Erythroblast (primary cell): Measurements from ENCODE around the gene HS6ST2.

ENCODE experiments used
- DNase-seq, 2 experiments: peaks; one replicate each; lab custom pipeline; 2025; lab: John Stamatoyannopoulos, UW
- GATA1 ChIP-seq: IDR thresholded peaks from 2 replicates; pipeline ENCODE4 v1.6.1; 2011; ENCODE audit warnings: low read depth, mild to moderate bottlenecking, control low read depth, low read length, moderate library complexity
- POLR2A ChIP-seq: IDR thresholded peaks from 2 replicates; pipeline ENCODE4 v1.6.1; 2011; ENCODE audit warnings: mild to moderate bottlenecking, low read length

HS6ST2 gene

DNA sequence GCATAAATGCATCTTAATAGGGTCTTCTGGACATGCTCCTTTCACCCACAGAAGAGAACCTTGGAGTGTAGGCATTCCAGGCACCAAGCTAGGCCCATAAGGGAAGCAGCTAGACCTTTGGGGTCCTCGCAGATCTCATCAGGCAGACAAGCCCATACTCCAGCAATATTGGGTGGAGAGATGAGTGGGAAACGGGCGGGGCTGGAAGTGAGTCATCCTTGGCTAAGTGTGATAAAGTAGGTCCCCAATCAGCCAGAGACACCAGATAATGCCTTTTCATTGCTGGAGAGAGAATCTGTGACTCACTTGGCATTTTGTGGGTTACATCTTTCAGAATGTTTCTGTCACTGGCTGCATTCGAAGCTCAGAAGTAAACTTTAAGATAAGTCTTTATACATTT, 336.3 kb downstream of the HS6ST2 start:
- DNase-seq, result peak; percentile 86 to 87
- no peak for TF ChIP-seq GATA1
- no peak for TF ChIP-seq POLR2A

DNA sequence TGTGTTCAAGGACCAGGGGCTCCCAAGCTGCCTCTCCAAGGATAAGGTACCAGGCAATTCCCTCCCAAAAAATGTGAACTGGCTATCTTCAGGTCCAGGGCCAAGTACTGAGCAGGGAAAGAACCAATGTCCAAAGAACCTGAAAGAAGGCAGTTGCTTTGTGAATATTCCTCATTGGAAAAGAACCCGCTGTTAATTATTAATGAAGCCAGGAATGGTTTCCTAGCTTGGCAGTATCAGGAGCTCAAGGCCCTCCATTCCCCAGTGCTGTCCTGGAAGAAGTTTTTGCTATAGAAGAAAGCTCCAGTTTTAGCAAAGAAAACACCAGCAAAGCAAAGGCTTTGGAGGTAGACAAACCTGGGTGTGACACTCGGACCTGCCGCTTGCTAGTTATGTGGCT, 339.6 kb downstream of the HS6ST2 start:
- no peak for DNase-seq
- no peak for TF ChIP-seq POLR2A
- TF ChIP-seq GATA1, result no peak

DNA sequence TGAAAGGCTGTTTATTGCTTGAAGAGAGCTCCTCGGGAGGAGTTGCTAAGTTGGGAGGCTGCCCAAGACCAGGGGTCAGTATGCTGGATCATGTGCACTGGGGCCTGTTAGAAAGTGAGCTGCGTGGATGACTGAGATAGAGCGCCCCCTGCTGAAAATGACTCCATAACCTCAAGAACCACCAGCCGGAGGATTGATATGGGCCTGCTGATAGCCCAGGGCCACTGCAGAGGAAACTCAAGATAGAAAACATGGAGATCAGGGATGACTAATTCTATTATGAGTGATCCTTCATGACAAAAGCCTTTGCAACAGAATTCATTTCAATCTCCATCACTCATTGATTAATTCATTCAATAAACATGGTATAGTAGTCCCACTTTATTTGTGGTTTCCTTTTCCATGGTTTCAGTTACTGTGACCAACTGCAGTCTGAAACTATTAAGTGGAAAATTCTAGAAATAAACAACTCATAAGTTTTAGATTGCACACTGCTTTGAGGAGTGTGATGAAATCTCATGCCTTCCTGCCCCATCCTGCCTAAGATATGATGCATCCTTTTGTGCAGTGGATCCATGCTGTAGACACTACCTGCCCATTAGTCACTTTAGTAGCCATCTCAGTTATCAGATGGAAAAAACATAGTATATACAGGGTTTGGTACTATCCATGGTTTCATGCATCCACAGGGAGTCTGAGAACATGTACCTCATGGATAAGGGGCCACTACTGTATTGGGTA, 342.9 kb downstream of the HS6ST2 start:
- DNase-seq, result peak; percentile 85 to 88
- TF ChIP-seq GATA1 (no peak), POLR2A (no peak)

DNA sequence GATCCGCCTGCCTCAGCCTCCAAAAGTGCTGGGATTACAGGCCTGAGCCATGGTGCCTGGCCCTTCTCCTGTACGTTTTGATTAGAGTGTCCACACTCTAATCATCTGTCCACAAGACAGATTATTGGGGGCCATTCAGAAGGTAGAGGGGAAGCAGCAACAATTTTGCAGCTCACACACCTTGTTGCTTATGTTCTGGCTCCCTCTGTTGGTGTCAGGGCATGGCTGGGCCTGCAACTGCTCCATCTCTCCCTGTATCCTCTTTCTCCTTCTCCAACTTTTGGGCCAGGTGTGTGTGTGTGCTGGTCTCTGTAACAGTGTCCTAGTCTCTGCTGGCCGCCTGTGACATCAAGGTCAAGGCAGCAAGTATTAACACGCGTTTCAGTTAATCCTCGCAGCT, 344.1 kb downstream of the HS6ST2 start:
- peak; percentile 34 to 44 for DNase-seq
- TF ChIP-seq POLR2A (no peak), GATA1 (no peak)

DNA sequence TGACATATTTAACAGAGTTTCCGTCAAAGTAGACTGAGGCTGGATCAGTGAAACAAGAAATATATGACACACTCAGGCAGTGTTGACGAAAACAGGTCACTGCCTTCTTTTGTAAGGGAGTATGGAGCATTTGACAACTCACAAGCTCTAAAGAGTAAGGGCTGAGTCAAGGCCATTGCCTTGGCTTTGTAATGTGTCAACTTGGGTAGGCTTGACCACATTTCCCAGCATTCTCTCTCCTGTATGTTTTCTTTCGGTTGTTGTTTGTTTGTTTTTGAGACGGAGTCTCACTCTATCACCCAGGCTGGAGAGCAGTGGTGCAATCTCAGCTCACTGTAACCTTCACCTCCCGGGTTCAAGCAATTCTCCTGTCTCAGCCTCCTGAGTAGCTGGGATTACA, 344.6 kb downstream of the HS6ST2 start:
- DNase-seq, result peak in 1 of 2 experiments; percentile 7
- TF ChIP-seq GATA1, result no peak
- TF ChIP-seq POLR2A, result no peak

DNA sequence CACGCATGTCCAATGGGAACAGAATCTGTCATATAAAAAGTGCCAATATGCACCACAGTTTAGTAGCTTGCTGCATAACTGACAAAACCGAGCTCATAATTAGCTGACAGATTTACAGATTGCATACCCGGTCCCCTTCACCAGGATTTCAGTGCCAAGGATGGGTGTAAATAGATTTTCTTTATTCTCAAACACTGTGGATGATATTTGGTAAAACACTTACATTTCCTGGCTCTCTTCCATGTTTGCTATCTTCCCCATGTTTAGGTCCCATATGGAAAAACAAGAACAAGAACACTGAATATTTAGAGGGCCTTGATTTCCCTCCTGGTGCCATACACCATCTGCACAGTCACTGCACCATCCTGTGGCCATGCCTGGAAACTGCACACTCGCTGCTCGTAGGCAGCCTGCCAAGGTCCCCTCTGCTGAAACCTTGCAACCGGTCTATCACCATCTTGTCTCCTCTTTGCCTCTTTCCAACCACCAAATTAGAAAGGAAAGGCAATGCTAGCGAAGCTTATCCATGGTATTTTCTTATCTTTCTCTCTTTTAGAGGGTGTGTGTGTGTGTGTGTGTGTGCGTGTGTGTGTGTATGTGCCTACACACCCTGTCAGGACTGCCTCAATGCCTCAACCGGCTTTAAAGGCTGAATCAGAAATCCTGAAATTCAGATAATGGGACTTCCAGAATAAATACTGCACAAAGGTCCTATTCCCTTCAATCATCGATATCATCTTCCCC, 345.4 kb downstream of the HS6ST2 start:
- peak; percentile 66 to 80 for DNase-seq
- TF ChIP-seq GATA1, result no peak
- no peak for TF ChIP-seq POLR2A

DNA sequence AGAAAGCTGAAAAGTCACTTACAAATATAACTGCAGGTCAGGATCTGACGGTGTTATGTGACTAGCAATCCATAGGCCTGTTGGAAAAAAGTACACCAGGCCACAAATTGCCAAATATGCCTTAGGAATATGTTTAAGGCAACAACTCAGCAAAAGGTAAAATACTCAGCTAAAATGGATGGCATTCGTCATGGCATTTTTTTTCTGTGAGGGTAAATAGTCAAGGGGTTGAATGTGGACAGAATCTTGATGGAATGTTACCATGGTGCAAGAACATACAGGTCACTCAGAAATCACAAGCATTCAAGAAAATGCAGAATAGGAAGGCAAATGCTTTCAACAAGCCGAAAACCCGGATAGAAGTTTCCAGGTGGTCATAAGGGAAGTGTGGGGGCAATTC, 347.9 kb downstream of the HS6ST2 start:
- TF ChIP-seq POLR2A (no peak), GATA1 (no peak)
- no peak for DNase-seq

DNA sequence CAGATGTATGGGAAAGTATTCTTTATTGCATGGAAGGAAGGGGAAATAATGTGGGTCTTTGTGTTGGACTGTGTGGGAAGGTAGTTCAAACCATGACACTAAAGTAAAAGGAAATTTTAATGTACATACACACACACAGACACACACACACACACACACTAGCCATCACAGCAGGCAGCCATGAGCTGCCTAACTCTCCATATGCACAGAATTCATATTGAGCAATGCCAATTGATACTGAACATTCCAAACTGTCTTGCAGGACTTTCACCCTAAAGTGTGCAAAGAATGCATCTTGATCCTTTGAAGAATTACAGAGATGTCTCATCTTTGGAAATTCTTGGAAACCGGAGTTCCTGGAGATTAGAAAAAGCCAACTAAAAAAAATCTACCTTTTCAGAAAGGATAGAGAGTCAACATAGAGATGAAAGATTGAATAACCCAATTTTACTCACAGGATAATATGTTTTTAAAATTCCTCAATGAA, 349.0 kb downstream of the HS6ST2 start:
- DNase-seq, result no peak
- TF ChIP-seq GATA1 (no peak), POLR2A (no peak)

DNA sequence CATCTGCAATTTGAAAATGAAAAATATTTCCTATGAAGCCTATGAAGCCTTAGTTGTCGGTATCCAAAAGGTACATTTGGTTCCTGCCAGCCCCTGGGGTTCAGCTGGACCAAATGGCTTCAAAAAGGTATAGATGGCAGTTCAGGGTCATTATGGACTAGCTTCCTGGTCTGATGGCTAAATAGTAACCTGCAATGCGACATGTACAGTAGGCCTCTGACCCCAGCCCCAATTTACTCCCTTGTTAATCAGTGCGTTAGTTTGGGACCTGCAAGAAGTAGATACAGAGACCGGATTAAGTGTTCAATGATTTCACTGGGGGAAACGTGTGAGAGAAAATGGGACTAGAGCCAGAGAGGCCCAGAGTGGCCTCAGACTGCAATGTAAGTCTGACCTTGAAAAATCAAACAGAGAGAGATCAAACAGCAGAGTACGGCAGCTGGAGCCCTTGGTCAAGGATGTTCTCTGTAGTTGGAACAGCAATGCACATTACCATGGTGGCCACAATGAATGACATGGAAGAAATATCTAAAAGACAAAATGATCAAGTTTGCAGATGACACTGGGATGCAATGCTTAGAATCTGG, 354.6 kb downstream of the HS6ST2 start:
- DNase-seq, result no peak
- TF ChIP-seq GATA1 (no peak), POLR2A (no peak)

DNA sequence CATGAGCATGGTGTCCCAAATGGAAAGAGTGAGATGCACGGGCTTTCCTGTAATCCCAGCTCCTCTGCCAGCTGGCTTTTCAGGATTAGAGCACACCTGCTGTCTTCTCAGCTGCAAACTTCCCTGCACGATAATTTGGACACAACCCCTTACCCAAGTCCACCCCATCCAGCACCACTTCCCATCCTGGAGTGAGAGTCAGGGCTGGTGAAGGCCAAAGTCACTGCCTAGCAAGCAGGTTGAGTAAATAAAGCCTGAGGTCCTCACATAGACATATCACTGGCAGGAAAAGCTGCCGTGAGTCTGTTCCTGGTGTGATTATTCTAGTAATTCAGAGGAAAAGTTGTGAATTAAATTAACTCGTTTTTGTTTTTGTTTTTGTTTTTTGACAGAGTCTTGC, 355.7 kb downstream of the HS6ST2 start:
- no peak for DNase-seq
- TF ChIP-seq POLR2A (no peak), GATA1 (no peak)

DNA sequence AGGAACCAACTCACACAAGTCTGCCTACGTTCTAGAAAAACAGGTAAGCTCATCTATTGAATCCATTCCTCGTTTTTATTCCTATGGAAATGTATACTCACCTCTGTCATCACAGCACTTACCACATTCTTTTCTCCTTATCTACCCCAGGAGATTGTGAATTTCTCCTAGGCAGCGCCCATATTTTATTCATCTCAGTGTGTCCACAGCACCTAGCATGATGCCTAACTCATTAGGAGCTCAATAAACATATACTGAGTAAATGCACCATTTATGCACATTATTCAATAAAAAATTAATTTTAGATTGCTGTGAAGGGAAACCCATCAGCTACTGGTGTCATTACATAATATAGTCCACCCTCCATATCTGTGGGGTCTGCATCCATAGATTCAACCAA, 363.4 kb downstream of the HS6ST2 start:
- no peak for DNase-seq
- no peak for TF ChIP-seq POLR2A
- TF ChIP-seq GATA1, result no peak

DNA sequence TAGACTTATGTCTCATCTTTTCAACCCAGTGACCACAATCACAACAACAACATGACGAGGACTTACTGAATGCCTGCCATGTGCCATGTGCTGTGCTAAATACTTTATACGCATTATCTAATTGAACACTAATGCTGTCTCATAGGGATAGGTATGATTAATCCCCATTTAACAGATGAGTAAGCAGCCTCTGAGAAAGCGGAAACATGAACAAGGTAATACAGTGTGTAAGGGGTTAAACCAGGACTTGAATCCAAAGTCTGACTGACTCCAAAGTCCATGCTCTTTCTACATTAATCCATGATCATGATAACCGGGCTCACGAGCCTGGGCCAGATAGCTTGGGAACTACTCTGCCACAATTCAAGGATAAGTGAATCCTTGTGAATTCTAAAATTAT, 364.3 kb downstream of the HS6ST2 start:
- DNase-seq, result no peak
- TF ChIP-seq GATA1 (no peak), POLR2A (no peak)

DNA sequence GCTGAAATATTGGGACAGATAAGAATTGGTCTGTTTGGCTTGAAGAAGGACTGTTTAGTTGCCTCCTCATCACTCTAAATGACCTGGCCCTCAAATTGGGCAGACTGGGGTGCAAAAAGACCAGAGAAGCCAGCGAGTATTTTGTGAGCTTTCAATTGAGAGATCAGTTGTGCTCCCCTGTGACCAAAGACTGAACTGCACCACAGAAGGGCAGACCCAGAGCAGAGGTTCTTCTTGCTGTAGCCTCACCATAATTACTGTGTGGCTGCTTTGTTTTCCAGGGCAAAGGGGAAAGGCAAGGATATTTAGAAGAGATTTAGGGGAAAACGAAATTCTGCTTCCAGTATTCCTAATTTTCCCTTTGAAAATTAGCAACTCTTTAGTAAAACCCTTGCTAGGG, 365.5 kb downstream of the HS6ST2 start:
- peak; percentile 12 to 24 for DNase-seq
- no peak for TF ChIP-seq GATA1
- no peak for TF ChIP-seq POLR2A

DNA sequence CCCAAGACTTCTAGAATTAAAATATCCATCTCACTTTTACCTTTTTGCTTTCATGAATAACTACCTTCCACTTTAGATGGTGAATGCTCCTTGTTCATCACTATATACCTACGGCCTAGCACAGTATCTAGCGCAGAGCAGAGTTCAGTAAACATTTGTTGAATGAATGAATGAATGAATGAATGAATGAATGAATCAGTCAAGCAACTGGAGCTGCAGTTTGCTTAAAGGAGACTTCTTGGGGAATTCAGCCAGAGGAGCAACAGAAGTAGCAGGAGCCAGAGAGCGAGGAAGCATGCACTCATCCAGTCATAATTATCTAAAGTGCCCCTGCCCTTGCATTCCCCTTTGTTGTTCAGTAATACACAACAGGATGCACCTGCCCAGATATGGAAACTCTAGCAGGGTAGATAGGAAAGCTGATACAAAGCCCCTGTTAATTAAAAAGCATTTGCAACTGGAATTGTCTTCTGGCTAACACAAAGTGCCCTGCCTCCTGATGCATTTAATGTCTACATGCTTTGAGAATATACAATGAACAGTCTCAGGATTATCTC, 366.6 kb downstream of the HS6ST2 start:
- TF ChIP-seq POLR2A (no peak), GATA1 (no peak)
- DNase-seq, result no peak
